HG02840 (cell line): ENCODE results near the gene ORAI2.
"Not testable (repeated sequence)": the region's sequence is repeated elsewhere in the genome, so short reads cannot be mapped to it uniquely, and the experiment has no call there.

Experiments
- ATAC-seq: cut with Tn5 transposase; IDR thresholded peaks from one replicate; pipeline ENCODE4 v1.9.1; 2021; ENCODE audit warnings: mild to moderate bottlenecking, moderate library complexity, moderate number of reproducible peaks; ENCODE audit not compliant: unreplicated experiment, low FRiP score

Gene ORAI2

GRCh38 chr7:102493220-102493935, 60.0 kb downstream of the ORAI2 start:
- ATAC-seq: not testable (repeated sequence)

- ATAC-seq: not testable (repeated sequence)
These were observed 60.7 kb downstream of the ORAI2 start for GRCh38 chr7:102494026-102494425.

GRCh38 chr7:102494473-102495149, 61.2 kb downstream of the ORAI2 start:
- ATAC-seq: peak; percentile 51

- not testable (repeated sequence) for ATAC-seq
These were observed 63.5 kb downstream of the ORAI2 start for GRCh38 chr7:102496861-102497260.

- ATAC-seq: not testable (repeated sequence)
These were observed 63.9 kb downstream of the ORAI2 start for GRCh38 chr7:102497308-102497707.

- ATAC-seq: not testable (repeated sequence)
These were observed 64.9 kb downstream of the ORAI2 start for GRCh38 chr7:102498321-102498720.

GRCh38 chr7:102503141-102503540, 69.8 kb downstream of the ORAI2 start:
- not testable (repeated sequence) for ATAC-seq

GRCh38 chr7:102505298-102506185, 72.2 kb downstream of the ORAI2 start:
- not testable (repeated sequence) for ATAC-seq
